ENCODE measurements around the gene COL1A2.

COL1A2 gene

DNA sequence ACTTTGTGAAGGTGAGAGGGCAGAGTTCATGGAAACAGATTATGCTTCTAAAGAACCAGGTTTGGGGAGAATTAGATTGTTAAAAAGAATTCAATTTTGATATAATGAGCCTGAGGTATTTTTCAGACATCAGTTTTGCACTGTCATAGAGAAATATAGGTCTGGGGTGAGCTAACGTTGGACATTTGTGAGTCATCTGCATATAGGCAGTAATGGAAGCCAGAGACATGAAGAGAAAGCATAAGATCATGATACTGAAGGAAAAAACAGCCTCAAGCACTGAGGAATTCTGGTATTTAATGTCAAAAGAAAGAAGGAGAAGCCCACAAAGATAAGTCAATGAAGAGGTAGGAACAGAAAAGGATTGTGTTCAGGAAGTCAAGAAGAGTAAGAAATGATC is 32.4 kb upstream of the COL1A2 start:
- H3K9ac ChIP-seq, result no peak overlapping the region
- no peaks in the 10 kb centered on the region for H3K36me3 ChIP-seq
- H3K4me2 ChIP-seq, result no peak overlapping the region
- H3K4me3 ChIP-seq, result no peak overlapping the region
- no peak for TF ChIP-seq Cebpa-rat (IDR thresholded peaks at IDR 0.05)
- H3K27me3 ChIP-seq, result no peaks in the 10 kb centered on the region
- 0 out of 22 replicates have a peak, but pooled peaks cover 0 to 4% (median 0%) of the 10 kb centered on the region in 11 experiments for H3K9me3 ChIP-seq (replicated peaks in 1 of 11)
- no peak overlapping the region for H3K27ac ChIP-seq
- peaks cover 0 to 10% (median 7%) of the 10 kb centered on the region in 10 experiments; a peak in 9 of 20 replicates for H3K4me1 ChIP-seq
- no peaks in the 10 kb centered on the region for H4K20me1 ChIP-seq

DNA sequence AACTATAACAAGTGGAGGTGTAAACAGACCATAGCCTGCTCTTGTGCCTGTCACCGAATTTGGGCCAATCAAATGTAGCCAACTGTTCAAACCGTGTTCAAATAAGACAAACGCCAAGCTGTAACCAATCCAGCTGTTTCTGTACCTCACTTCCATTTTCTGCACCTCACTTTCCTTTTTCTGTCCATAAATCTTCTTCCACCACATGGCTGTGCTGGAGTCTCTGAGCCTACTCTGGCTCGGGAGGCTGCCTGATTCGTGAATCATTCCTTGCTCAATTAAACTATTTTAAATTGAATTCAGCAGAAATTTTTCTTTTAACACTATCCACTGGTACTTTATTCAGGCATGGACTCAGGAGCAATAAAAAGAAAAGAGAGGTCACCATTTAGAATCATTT is 29.9 kb upstream of the COL1A2 start:
- no peak overlapping the region for H3K27ac ChIP-seq
- peaks cover 0 to 12% (median 7%) of the 10 kb centered on the region in 10 experiments; a peak in 9 of 20 replicates for H3K4me1 ChIP-seq
- H3K4me3 ChIP-seq, result no peak overlapping the region
- H3K36me3 ChIP-seq, result no peaks in the 10 kb centered on the region
- H3K9ac ChIP-seq, result no peak overlapping the region
- no peaks in the 10 kb centered on the region for H3K9me3 ChIP-seq (replicated peaks in 1 of 11)
- no peak overlapping the region for H3K4me2 ChIP-seq
- no peaks in the 10 kb centered on the region for H3K27me3 ChIP-seq
- no peaks in the 10 kb centered on the region for H4K20me1 ChIP-seq
- TF ChIP-seq Cebpa-rat (IDR thresholded peaks at IDR 0.05), result no peak

DNA sequence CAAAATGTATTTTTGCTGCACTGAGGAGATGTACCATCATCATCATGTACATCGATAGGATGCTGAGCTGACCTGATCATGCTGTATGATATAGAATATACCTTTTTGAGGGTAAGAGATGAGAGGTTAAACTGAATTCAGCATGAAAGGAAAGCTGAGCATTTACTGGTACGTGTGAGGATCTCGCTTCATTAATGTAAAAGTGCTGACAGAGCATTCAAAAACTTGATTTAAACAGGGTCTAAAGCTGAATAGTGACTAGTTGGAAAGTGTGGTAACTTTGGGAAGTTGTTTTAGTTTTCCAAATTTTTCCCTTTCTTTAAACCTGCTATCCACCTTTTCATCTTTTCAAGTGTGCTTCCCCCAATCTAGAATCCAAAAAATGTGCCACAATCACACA is 28.5 kb upstream of the COL1A2 start:
- H3K4me3 ChIP-seq, result no peak overlapping the region
- peaks cover 0 to 12% (median 7%) of the 10 kb centered on the region in 10 experiments; a peak in 9 of 20 replicates for H3K4me1 ChIP-seq
- H3K9ac ChIP-seq, result no peak overlapping the region
- no peaks in the 10 kb centered on the region for H3K27me3 ChIP-seq
- H3K36me3 ChIP-seq, result no peaks in the 10 kb centered on the region
- no peak for TF ChIP-seq Cebpa-rat (IDR thresholded peaks at IDR 0.05)
- H3K27ac ChIP-seq, result no peak overlapping the region
- H3K4me2 ChIP-seq, result peak overlapping the region in 2 of 11 experiments; percentile 35 to 37; a peak in 2 of 22 replicates
- H4K20me1 ChIP-seq, result no peaks in the 10 kb centered on the region
- no peaks in the 10 kb centered on the region for H3K9me3 ChIP-seq (replicated peaks in 1 of 11)

DNA sequence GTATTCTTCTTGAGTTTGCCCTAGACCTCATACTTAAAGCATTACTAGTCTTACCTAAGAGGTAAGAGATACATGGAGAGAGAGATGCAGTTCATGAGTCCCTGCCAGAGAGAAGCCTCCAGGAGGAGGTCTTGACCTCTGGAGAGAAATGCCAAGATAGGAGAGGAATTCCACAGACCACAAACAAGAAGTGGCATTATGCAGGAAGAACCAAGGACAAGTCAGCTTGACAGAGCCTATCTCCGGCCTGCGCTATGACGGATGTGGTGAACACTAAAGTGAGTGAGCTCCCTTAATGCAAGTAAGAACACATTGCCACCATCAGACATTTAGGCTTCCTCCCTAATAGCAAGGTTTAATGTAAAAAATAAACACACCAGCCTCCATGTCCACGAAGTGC is 27.9 kb upstream of the COL1A2 start:
- Histone ChIP-seq H3K27ac (no peak overlapping the region), H3K9ac (no peak overlapping the region), H4K20me1 (no peaks in the 10 kb centered on the region), H3K4me2 (peak overlapping the region in 10 of 11 experiments; percentile 5 to 41 (median 26); a peak in 13 of 22 replicates), H3K27me3 (no peaks in the 10 kb centered on the region), H3K4me3 (no peak overlapping the region), H3K4me1 (peaks cover 0 to 12% (median 7%) of the 10 kb centered on the region in 10 experiments; a peak in 9 of 20 replicates), H3K9me3 (replicated peaks in 1 of 11) (no peaks in the 10 kb centered on the region), H3K36me3 (no peaks in the 10 kb centered on the region)
- no peak for TF ChIP-seq Cebpa-rat (IDR thresholded peaks at IDR 0.05)

DNA sequence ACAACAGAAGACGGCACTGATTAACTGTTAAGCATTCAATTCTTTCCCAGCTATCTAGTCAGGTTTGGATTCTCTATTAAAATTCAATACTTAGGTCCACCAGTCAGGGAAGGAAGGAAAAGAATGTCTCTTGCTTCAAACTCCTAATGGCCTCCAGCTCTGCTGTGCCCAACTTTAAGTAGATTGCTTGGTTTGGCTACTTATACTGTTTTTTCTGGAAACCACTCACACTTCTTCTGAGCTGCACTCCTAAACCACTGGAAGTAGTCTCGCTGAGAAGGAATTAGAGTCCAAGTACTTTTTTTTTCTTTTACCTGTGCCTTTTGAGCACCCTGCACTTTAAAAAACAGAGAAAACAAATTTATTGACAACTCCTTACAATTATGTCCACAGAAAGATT is 26.7 kb upstream of the COL1A2 start:
- Histone ChIP-seq H3K36me3 (no peaks in the 10 kb centered on the region), H3K4me2 (peak overlapping the region in 2 of 11 experiments; percentile 7 to 15; a peak in 2 of 22 replicates), H4K20me1 (no peaks in the 10 kb centered on the region), H3K27me3 (no peaks in the 10 kb centered on the region), H3K9me3 (replicated peaks in 1 of 11) (no peaks in the 10 kb centered on the region), H3K9ac (no peak overlapping the region), H3K4me3 (no peak overlapping the region), H3K27ac (no peak overlapping the region), H3K4me1 (peaks cover 0 to 12% (median 7%) of the 10 kb centered on the region in 10 experiments; a peak in 9 of 20 replicates)
- TF ChIP-seq Cebpa-rat (IDR thresholded peaks at IDR 0.05), result no peak

DNA sequence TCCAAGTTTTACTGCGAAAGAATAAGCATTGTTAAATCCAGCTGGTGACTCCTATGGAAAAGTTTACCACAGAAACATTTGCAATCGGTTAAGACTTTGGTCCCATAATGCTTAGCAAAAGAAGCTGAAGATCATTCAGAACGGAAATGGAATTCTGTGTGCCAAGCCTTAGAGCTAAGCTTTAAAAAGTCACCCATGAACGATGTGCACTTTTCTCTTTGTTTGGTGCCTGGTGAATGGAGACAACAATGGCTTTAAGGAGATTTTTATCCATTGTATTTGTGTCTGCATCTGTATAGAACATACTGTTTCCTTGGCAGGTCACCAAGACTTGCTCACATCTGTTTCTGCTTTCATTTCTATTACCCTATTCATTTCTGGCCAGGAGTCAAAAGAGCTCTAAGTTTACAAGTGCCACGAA is 26.3 kb upstream of the COL1A2 start:
- H3K36me3 ChIP-seq, result no peaks in the 10 kb centered on the region
- no peaks in the 10 kb centered on the region for H3K9me3 ChIP-seq (replicated peaks in 1 of 11)
- no peak overlapping the region for H3K27ac ChIP-seq
- peaks cover 0 to 12% (median 7%) of the 10 kb centered on the region in 10 experiments; a peak in 9 of 20 replicates for H3K4me1 ChIP-seq
- peak overlapping the region in 2 of 11 experiments; percentile 7 to 15; a peak in 2 of 22 replicates for H3K4me2 ChIP-seq
- H3K4me3 ChIP-seq, result no peak overlapping the region
- H4K20me1 ChIP-seq, result no peaks in the 10 kb centered on the region
- no peak overlapping the region for H3K9ac ChIP-seq
- no peaks in the 10 kb centered on the region for H3K27me3 ChIP-seq
- no peak for TF ChIP-seq Cebpa-rat (IDR thresholded peaks at IDR 0.05)

DNA sequence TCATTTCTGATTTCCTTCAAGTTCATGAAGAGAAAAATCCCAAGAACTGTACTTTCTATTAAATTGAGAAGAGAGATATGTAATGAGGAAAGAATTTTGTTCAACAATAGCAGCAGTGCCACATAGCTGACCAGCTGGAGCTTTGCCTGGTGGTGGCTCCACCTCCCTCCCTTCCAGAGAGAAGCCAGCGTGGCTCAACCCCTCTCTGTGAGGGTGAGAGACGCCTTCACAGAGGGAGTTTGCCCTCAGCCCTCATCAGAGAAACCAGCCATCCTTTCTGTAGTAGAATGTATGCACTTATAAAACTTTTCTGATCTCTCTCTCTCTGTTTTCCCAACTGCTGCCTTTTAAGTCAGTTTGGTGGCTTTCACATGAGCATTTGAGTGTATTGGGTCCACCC is 20.5 kb upstream of the COL1A2 start:
- Histone ChIP-seq H3K9ac (no peak overlapping the region), H3K27ac (no peak overlapping the region), H4K20me1 (no peaks in the 10 kb centered on the region), H3K4me2 (no peak overlapping the region), H3K4me3 (no peak overlapping the region), H3K36me3 (no peaks in the 10 kb centered on the region), H3K4me1 (peaks cover 0 to 17% (median 5%) of the 10 kb centered on the region in 10 experiments; a peak in 9 of 20 replicates), H3K27me3 (no peaks in the 10 kb centered on the region), H3K9me3 (replicated peaks in 1 of 11) (no peaks in the 10 kb centered on the region)
- no peak for TF ChIP-seq Cebpa-rat (IDR thresholded peaks at IDR 0.05)

DNA sequence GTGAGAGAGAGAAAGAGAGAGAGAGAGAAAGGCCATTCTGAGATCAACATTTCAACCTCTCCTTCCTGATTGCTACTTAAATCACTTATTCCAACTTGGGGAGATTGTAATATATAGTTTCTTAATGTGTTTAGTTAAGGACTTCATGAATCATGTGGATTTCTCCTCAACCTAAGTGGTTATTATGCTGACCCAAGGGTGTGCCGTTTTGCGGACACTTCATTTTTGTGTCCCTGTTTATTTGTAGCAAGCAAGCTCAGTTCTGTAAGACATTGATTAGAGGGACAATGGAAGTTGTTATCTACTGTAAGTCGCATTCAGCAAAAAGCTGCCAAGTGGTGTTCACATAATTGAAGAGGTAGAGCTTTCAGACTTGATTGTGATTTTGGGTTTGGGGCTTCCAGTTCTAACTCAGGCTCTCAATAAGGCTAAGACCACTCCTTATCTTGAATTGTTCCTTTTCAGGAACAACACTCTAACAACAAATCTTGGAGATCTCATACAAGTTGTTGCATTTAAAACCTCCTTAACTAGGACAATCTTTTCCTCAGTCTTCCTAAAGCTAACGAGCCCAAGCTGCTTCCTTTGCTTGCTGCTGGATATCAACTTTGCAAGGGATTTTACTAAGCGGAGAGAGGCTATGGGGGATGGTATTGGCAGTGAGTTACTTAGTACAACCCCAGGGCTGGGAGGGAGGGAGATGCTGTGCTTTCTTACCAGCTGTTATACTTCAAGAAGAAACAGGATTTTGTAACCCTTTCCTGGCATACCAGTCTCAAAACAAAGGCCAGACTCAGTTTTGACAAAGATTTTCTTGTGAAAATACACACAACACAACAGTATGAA is 19.8 kb upstream of the COL1A2 start:
- H3K27me3 ChIP-seq, result no peaks in the 10 kb centered on the region
- H3K4me2 ChIP-seq, result peak overlapping the region in 4 of 11 experiments; percentile 31 to 53 (median 42); a peak in 5 of 22 replicates
- no peak for TF ChIP-seq Cebpa-rat (IDR thresholded peaks at IDR 0.05)
- H3K4me3 ChIP-seq, result no peak overlapping the region
- H3K27ac ChIP-seq, result peak overlapping the region in 1 of 11 experiments; percentile 22; a peak in 1 of 22 replicates
- no peak overlapping the region for H3K9ac ChIP-seq
- no peaks in the 10 kb centered on the region for H4K20me1 ChIP-seq
- H3K36me3 ChIP-seq, result no peaks in the 10 kb centered on the region
- H3K4me1 ChIP-seq, result peaks cover 0 to 17% (median 5%) of the 10 kb centered on the region in 10 experiments; a peak in 9 of 20 replicates
- no peaks in the 10 kb centered on the region for H3K9me3 ChIP-seq (replicated peaks in 1 of 11)

DNA sequence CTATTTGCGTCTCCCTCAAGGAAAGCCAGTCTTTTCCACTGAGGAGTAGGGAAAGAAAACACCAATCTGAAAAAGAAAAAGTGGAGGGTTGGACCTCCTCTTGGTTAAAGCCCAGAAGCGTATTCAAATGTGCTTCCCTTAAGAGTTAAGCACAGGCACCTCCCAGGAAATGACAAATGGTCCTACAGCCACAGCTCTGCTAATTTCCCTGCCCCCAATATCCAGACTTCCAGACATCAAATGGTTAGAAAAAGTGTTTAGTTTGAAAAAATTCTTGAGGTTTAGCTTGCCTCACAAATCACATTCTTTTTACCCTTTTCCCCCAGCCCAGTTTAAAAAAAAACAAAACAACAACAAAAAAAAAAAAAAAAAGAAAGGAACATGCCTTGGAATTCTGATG is 19.0 kb upstream of the COL1A2 start:
- Histone ChIP-seq H3K9ac (no peak overlapping the region), H3K4me1 (peaks cover 0 to 22% (median 5%) of the 10 kb centered on the region in 10 experiments; a peak in 9 of 20 replicates), H3K36me3 (no peaks in the 10 kb centered on the region), H3K27ac (peak overlapping the region in 1 of 11 experiments; percentile 22; a peak in 1 of 22 replicates), H4K20me1 (no peaks in the 10 kb centered on the region), H3K4me3 (no peak overlapping the region), H3K4me2 (peak overlapping the region in 6 of 11 experiments; percentile 31 to 53 (median 42); a peak in 9 of 22 replicates), H3K27me3 (no peaks in the 10 kb centered on the region), H3K9me3 (replicated peaks in 1 of 11) (no peaks in the 10 kb centered on the region)
- no peak for TF ChIP-seq Cebpa-rat (IDR thresholded peaks at IDR 0.05)

Data from BLaER1 treated with 17β-estradiol and CSF1 and Interleukin-3, amounts not matched to agents 10 nM and 100 nM (cell line).